Limb (tissue), 2 donors: ENCODE results near the gene MAP3K7CL.
"Not testable (repeated sequence)": the region's sequence is repeated elsewhere in the genome, so short reads cannot be mapped to it uniquely, and the experiment has no call there.

Experiments
- DNase-seq, 2 donors: peaks; one replicate each; pipeline ENCODE4 v3.0.0-alpha.2; 2016; ENCODE audit errors: extremely low spot score in 2 of 2

The MAP3K7CL gene

GRCh38 chr21:29133241-29133640 lies 2.8 kb downstream of the MAP3K7CL start:
- no peak for DNase-seq

GRCh38 chr21:29133796-29134195 lies 3.4 kb downstream of the MAP3K7CL start:
- no peak for DNase-seq

GRCh38 chr21:29135481-29135880 lies 5.0 kb downstream of the MAP3K7CL start:
- no peak for DNase-seq

- no peak for DNase-seq
Observed at GRCh38 chr21:29136033-29136432, 5.6 kb downstream of the MAP3K7CL start.

- DNase-seq, result no peak
Observed at GRCh38 chr21:29144736-29145353, 14.4 kb downstream of the MAP3K7CL start.

GRCh38 chr21:29145354-29145782 lies 14.9 kb downstream of the MAP3K7CL start:
- peak in 1 of 2 donors; percentile 81 for DNase-seq

DNA sequence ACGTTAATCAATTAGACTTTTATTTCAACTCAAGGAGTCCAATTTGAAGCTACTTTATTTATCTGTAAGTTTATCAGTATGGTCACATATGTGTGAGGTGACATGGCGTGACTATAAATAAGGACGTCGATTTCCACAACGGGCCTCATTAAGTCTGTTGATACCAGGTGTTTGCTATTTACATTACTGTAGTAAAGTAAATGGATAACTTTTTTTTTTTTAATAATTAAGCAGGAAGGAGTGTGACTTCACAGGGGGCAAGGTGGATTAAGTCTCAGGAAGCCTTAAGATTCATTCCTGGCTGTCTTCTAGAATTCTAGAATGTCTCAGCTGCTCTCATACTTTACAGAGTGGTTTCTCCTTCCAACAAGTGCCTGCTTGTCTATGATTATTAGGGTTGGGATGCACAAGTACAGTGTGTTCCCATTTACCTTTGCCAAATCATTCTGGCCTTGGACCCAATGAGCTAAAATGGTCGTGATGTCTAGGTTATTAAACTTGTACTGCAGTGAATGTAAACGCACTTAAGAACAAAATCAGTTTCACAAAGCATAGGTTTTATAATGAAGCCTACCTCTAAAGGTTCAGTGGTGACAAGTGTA lies 15.5 kb downstream of the MAP3K7CL start:
- no peak for DNase-seq

GRCh38 chr21:29146726-29147125 lies 16.3 kb downstream of the MAP3K7CL start:
- no peak for DNase-seq

DNA sequence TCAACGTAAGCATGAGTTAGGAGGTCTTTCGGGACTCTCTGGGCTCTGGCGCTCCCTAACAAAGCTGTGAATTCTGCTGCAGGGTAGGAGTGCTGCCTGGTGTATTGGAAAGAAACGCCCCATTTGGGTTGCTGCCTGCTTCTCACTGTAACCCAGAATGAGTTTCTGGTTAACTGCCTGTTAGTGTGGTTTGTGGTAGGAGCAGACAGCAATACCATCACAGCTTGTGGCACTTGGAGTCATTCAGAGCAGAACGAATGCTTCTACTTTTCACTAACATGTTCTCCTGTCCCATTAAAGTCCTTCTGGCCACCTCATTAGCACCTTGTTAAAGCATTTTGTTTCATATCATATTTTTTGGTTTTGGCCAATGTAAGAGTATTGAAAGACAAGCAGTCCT lies 18.1 kb downstream of the MAP3K7CL start:
- peak; percentile 47 to 48 for DNase-seq

DNA sequence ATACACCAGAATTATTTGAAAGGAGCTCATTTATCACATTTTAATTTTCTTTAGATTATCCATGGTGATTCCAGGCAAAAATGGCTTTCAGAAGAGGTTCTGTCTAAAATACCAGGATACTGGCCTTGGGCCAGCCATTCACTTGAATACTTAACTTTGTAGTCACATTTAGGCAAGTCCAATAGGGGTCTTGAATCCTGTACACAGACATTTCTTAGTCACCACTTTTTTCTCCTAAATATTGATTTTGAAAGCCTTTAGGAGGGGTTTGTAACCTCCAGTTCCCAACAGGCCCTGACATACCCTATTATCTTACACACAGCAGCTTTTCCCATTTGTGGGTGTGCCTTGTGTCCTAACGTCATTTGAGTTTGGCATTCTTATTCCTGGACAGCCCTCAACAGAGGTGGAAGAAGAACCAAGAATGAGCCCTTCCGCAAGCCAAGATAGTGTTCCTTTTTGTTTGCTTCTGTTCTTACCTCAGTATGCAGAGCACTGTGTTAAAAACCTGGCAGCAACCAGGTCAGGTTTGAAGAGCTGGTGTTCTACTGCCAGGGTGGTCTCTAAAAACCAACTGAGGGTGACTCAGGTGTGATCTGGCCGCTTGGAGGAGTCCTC lies 19.5 kb downstream of the MAP3K7CL start:
- DNase-seq, result no peak

- no peak for DNase-seq
Observed at GRCh38 chr21:29151931-29152330, 21.5 kb downstream of the MAP3K7CL start.

GRCh38 chr21:29152916-29153315 lies 22.5 kb downstream of the MAP3K7CL start:
- DNase-seq, result no peak

- no peak for DNase-seq
Observed at GRCh38 chr21:29154270-29154669, 23.8 kb downstream of the MAP3K7CL start.

- DNase-seq, result peak in 1 of 2 donors; percentile 38
Observed at GRCh38 chr21:29155118-29155932, 24.9 kb downstream of the MAP3K7CL start.

DNA sequence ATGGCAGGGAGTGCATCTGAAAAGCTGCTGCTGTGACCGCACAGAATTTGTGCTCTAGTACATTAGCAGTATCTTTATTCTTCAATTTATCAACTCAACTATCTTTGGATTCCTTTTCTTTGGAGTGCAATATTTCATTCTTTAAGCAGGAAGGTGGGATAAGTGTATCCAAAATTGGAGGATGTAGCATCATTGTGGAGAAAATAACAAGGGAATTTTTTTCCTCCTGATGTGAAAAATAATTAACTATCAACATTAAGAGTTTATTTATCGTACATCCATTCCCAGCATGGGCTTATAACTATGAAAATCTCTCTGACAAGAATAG lies 25.5 kb downstream of the MAP3K7CL start:
- DNase-seq, result no peak

DNA sequence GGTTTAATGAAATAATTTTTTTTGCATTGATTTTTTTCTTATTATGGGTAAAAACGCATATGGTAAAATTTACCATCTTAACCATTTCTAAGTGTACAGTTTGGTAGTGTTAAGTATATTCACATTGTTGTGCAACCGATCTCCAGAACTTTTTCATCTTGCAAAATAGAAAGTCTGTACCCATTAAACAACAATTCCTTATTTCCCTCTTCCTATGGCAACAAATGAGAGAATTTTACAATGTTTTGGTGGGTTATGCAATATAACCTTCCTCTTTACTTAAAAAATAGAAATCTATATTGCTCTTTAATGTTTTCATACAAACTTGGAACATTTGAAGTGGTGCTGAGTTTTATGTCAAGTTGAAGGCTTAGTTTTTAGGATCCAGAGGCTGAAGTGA lies 26.6 kb downstream of the MAP3K7CL start:
- no peak for DNase-seq

DNA sequence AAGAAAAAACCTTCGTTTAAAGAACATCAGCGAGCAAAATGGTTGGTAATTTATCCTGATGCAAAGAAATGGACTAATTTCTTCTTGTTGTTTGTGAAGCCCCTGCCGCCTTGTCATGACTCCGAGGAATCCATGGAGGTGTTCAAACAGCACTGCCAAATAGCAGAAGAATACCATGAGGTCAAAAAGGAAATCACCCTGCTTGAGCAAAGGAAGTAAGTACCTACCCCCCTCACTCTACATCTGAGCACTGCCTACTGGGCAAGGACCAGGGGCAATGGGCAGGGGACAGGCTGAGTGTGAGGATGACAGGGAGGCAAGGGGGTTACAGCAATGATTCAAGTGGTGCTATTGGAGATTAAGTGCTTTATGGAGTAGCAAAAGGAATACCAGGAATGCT lies 29.4 kb downstream of the MAP3K7CL start:
- no peak for DNase-seq

DNA sequence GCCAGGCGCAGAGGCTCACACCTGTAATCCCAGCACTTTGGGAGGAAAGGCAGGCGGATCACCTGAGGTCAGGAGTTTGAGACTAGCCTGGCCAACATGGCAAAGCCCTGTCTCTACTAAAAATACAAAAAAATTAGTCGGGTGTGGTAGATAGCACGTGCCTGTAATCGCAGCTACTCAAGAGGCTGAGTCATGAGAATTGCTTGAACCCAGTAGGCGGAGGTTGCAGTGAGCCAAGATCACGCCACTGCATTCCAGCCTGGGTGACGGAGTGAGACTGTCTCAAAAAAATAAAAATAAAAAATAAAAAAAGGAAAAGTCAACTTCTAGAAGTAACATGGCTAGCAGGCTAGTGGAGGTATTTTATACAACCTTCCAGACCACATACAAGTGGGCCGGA lies 32.4 kb downstream of the MAP3K7CL start:
- DNase-seq, result not testable (repeated sequence)

- DNase-seq, result no peak
Observed at GRCh38 chr21:29163341-29164115, 33.1 kb downstream of the MAP3K7CL start.

DNA sequence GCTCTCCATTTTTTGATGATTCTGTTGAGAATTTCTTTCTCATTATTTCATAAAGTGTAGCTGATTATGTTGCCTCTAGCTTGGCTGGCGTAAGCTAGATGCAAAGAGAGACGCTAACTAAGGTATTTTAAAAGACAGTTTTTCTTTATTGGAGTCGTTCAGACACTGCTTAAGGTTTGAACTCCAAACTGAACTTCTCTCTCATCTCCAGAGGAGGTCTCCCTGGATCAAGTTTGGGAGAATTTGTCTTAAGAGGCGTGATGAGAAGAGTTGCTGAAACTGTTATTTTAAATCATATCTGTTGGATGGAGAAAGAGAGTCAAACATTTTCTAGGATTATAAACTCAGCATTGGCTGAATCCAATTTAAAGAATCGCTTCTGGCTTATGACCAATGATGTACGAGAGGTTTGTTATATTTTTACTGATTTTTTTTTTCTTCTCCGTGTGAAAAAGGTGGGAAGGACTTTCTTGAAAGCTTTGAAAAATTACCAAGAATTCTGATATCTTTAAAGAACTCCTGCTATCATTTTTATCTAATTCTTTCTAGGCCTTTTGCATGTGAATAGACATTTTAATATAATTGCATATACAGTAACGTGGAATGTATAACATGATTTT lies 34.0 kb downstream of the MAP3K7CL start:
- peak in 1 of 2 donors; percentile 66 for DNase-seq

- DNase-seq, result no peak
Observed at GRCh38 chr21:29166323-29166722, 35.9 kb downstream of the MAP3K7CL start.
